ENCODE measurements around the gene ICE1. TPM values are rescaled to one million over a fixed set of nuclear protein-coding genes. Genes with fewer than 3 reads are reported as not detected.

The ICE1 gene
- total RNA-seq, 1 experiment from 2014 or later: 38.3 TPM

GRCh38 chr5:5380298-5380697 is 42.2 kb upstream of the ICE1 start:
- intact Hi-C loops (cut with micrococcal nuclease; ENCODE audit: unreplicated experiment): no loop called here
- in situ Hi-C loops (cut with HindIII; ENCODE audit: low pct_unique_long_range_greater_than_20kb, low sequenced_read_pairs): no loop called here
- ChIA-PET CTCF (no interaction called here), POLR2A (no interaction called here)
- H3K4me1 ChIP-seq (ENCODE audit: control insufficient read depth, insufficient read depth, low read length): no peaks in the 10 kb centered on the region
- DNase-seq (ENCODE audit: low read depth, low spot score): no peak
- no peak overlapping the region for H3K4me3 ChIP-seq (ENCODE audit: low read depth in 2 of 2, low read length in 2 of 2)
- H3K36me3 ChIP-seq (ENCODE audit: control insufficient read depth, insufficient read depth, low read length): no peaks in the 10 kb centered on the region
- no peaks in the 10 kb centered on the region for H3K27me3 ChIP-seq (ENCODE audit: control insufficient read depth, insufficient read depth, low read length)
- TF ChIP-seq, protein P1, sequence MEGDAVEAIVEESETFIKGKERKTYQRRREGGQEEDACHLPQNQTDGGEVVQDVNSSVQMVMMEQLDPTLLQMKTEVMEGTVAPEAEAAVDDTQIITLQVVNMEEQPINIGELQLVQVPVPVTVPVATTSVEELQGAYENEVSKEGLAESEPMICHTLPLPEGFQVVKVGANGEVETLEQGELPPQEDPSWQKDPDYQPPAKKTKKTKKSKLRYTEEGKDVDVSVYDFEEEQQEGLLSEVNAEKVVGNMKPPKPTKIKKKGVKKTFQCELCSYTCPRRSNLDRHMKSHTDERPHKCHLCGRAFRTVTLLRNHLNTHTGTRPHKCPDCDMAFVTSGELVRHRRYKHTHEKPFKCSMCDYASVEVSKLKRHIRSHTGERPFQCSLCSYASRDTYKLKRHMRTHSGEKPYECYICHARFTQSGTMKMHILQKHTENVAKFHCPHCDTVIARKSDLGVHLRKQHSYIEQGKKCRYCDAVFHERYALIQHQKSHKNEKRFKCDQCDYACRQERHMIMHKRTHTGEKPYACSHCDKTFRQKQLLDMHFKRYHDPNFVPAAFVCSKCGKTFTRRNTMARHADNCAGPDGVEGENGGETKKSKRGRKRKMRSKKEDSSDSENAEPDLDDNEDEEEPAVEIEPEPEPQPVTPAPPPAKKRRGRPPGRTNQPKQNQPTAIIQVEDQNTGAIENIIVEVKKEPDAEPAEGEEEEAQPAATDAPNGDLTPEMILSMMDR (IDR thresholded peaks at IDR 0.05): no peak
- TF ChIP-seq SIN3A (IDR thresholded peaks at IDR 0.05; ENCODE audit: borderline replicate concordance, insufficient read depth, low read depth, low read length) (no peak), POLR2AphosphoS5 (IDR thresholded peaks at IDR 0.05; ENCODE audit: low read depth, low read length) (no peak), TCF7L2 (IDR thresholded peaks at IDR 0.05; ENCODE audit: low read depth, low read length) (no peak), REST (IDR thresholded peaks at IDR 0.05; ENCODE audit: insufficient read depth in 1 of 2, low read depth in 2 of 2, low read length in 1 of 2) (no peak)
- BruUV-seq (replicated peaks): no TSS peak
- H3K9me3 ChIP-seq (ENCODE audit: control insufficient read depth, insufficient read depth, low read depth, low read length): no peaks in the 10 kb centered on the region
- no peak for ATAC-seq
- no peak overlapping the region for H3K27ac ChIP-seq (ENCODE audit: low read length)

GRCh38 chr5:5381310-5381913 is 41.1 kb upstream of the ICE1 start:
- CTCF ChIA-PET: no interaction called here
- intact Hi-C loops (cut with micrococcal nuclease; ENCODE audit: unreplicated experiment) (no loop called here), in situ Hi-C loops (cut with HindIII; ENCODE audit: low pct_unique_long_range_greater_than_20kb, low sequenced_read_pairs) (no loop called here)
- no peaks in the 10 kb centered on the region for H3K4me1 ChIP-seq (ENCODE audit: control insufficient read depth, insufficient read depth, low read length)
- DNase-seq (ENCODE audit: low read depth, low spot score) (no peak), ATAC-seq (no peak)
- no peak overlapping the region for H3K4me3 ChIP-seq (ENCODE audit: low read depth in 2 of 2, low read length in 2 of 2)
- H3K27ac ChIP-seq (ENCODE audit: low read length): no peak overlapping the region
- TF ChIP-seq TCF7L2 (IDR thresholded peaks at IDR 0.05; ENCODE audit: low read depth, low read length) (no peak), REST (IDR thresholded peaks at IDR 0.05; ENCODE audit: insufficient read depth in 1 of 2, low read depth in 2 of 2, low read length in 1 of 2) (no peak), POLR2AphosphoS5 (IDR thresholded peaks at IDR 0.05; ENCODE audit: low read depth, low read length) (no peak), SIN3A (IDR thresholded peaks at IDR 0.05; ENCODE audit: borderline replicate concordance, insufficient read depth, low read depth, low read length) (no peak)
- TF ChIP-seq, protein P1 (IDR thresholded peaks at IDR 0.05): no peak
- POLR2A ChIA-PET: no interaction called here
- H3K9me3 ChIP-seq (ENCODE audit: control insufficient read depth, insufficient read depth, low read depth, low read length): no peaks in the 10 kb centered on the region
- no peaks in the 10 kb centered on the region for H3K36me3 ChIP-seq (ENCODE audit: control insufficient read depth, insufficient read depth, low read length)
- no TSS peak for BruUV-seq (replicated peaks)
- peaks cover 3% of the 10 kb centered on the region; the same call in 1 of the 2 replicates for H3K27me3 ChIP-seq (ENCODE audit: control insufficient read depth, insufficient read depth, low read length)
